Esophagus muscularis mucosa (tissue), 4 donors: Measurements from ENCODE around the gene CAMTA1. TPM values are rescaled to one million over a fixed set of nuclear protein-coding genes. Genes with fewer than 3 reads are reported as not detected.

Experiments used
- DNase-seq: peaks from one replicate; pipeline ENCODE4 v3.0.0-alpha.2; 2017; ENCODE audit errors: extremely low spot score
- H3K27ac ChIP-seq, 4 donors: fragments of 200-600 bp; sonication (generic); replicated peaks in 1 of 4; 1 replicate in 3 of 4; 2 replicates in 1 of 4; pipeline ENCODE4 v1.5.1; 2016 to 2019; ENCODE audit warnings: mild to moderate bottlenecking in 1 of 4
- H3K27me3 ChIP-seq, 4 donors: fragments of 200-600 bp; sonication (generic); one replicate each; pipeline versions ENCODE4 v1.5.1 to v1.6.0; 2016 to 2019
- H3K36me3 ChIP-seq, 4 donors: fragments of 200-600 bp; sonication (generic); one replicate each; pipeline ENCODE4 v1.5.1; 2016 to 2019
- H3K4me1 ChIP-seq, 4 donors: fragments of 200-600 bp; sonication (generic); one replicate each; pipeline ENCODE4 v1.5.1; 2016 to 2019
- H3K4me3 ChIP-seq, 4 donors: fragments of 200-600 bp; sonication (generic); 1 replicate in 2 of 4; 2 replicates in 2 of 4; pipeline ENCODE4 v1.5.1; 2016 to 2019; ENCODE audit warnings: mild to moderate bottlenecking in 4 of 4, moderate library complexity in 1 of 4
- H3K9me3 ChIP-seq, 4 donors: fragments of 200-600 bp; sonication (generic); 1 replicate in 3 of 4; 2 replicates in 1 of 4; pipeline ENCODE4 v1.5.1; 2016 to 2019
- CTCF ChIP-seq, 3 experiments: fragments of 200-600 bp in 2 of 3; fragments of 450-650 bp in 1 of 3; sonication (generic) in 2 of 3; IDR thresholded peaks; one replicate each; pipeline ENCODE4 v1.5.1; 2017 to 2019; ENCODE audit warnings: antibody characterized with exemption in 3 of 3, mild to moderate bottlenecking in 2 of 3, moderate library complexity in 1 of 3
- EP300 ChIP-seq: sonication (generic); formaldehyde crosslinking; IDR thresholded peaks from one replicate; pipeline ENCODE4 v1.6.1; 2017; ENCODE audit warnings: antibody characterized with exemption
- POLR2A ChIP-seq: fragments of 450-650 bp; IDR thresholded peaks from one replicate; pipeline ENCODE4 v1.6.1; 2017; ENCODE audit warnings: antibody characterized with exemption, moderate library complexity, mild to moderate bottlenecking, low read depth
- POLR2AphosphoS5 ChIP-seq, 2 donors: sonication (generic); formaldehyde crosslinking; IDR thresholded peaks; one replicate each; pipeline ENCODE4 v1.6.1; 2017; ENCODE audit warnings: antibody characterized with exemption in 2 of 2
- WGBS: methylation state at CpG from one replicate; pipeline ENCODE4 v1.1.5; 2018; 5-methylcytosine and 5-hydroxymethylcytosine counted together
- intact Hi-C: fragments of 100-400 bp; cut with DNase I; formaldehyde crosslinking; loops from one replicate; pipeline ENCODE4 v1.15.1; 2023
- total RNA-seq, 4 donors: library from RNA; depleted of rRNA; stranded (reverse); fragments of >200 nt; gene quantifications; one replicate each; pipeline versions ENCODE4 v1.1.0 to v1.2.1, GENCODE V29; 2016

CAMTA1 gene
- total RNA-seq, 4 donors from 2014 or later = 109 to 226 (median 139) TPM

GRCh38 chr1:7402548-7402850 lies 617.2 kb downstream of the CAMTA1 start:
- Histone ChIP-seq H3K4me3 (no peak overlapping the region), H3K27ac (no peak overlapping the region), H3K4me1 (peaks cover 0 to 10% (median 4%) of the 10 kb centered on the region in 4 donors), H3K36me3 (no peaks in the 10 kb centered on the region), H3K9me3 (peaks cover 0 to 12% (median 0%) of the 10 kb centered on the region in 4 donors), H3K27me3 (no peaks in the 10 kb centered on the region)
- WGBS = 92% methylated on average over 2 of the region's 2 CpGs
- DNase-seq = peak; percentile 75
- no peak for TF ChIP-seq POLR2A
- TF ChIP-seq EP300 = no peak
- no peak for TF ChIP-seq POLR2AphosphoS5 (IDR thresholded peaks at IDR 0.05)
- TF ChIP-seq CTCF (IDR thresholded peaks at IDR 0.05) = no peak
- intact Hi-C loops = no loop called here

DNA sequence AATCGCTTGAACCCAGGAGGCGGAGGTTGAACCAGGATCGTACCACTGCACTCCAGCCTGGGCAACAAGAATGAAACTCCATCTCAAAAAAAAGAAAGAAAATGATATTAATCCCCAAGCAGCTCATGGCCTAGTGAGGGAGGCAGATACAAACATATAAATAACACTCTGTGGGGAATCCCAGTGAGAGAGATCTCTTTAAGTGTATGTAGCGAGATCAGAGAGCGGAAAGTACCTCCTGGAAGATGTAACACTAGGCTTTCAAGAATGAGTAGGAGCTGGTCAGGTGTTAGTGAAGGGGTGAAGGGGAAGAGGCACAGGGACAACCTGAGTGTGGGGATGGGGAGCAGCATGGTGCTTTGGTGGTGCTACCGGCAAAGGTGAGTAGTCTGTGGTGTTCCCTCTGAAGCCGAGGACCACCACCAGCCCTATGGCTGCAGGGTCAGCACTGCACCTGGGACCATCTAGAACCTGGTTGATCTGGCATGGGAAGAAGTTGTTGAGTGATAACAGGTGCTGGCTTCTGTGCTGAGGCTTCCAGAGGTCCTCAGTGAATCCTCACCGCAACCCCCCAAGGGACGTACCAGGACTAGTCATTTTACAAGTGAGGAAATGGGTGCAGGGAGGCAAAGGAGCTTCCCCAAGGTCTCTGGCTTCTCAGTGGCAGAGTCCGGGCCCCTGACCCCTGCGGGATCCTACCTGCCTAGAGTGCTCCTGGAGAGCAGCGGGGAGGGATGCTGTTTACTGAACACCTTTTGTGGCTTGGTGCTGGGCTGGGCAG lies 618.2 kb downstream of the CAMTA1 start:
- DNase-seq = no peak
- TF ChIP-seq POLR2AphosphoS5 (IDR thresholded peaks at IDR 0.05) = no peak
- no peak for TF ChIP-seq CTCF (IDR thresholded peaks at IDR 0.05)
- no peak for TF ChIP-seq EP300
- no peak for TF ChIP-seq POLR2A
- H3K4me1 ChIP-seq = peaks cover 0 to 10% (median 4%) of the 10 kb centered on the region in 4 donors
- WGBS = 98% methylated on average over 10 of the region's 12 CpGs
- no peaks in the 10 kb centered on the region for H3K27me3 ChIP-seq
- H3K36me3 ChIP-seq = no peaks in the 10 kb centered on the region
- H3K27ac ChIP-seq = no peak overlapping the region
- intact Hi-C loops = no loop called here
- H3K4me3 ChIP-seq = no peak overlapping the region
- peaks cover 0 to 12% (median 0%) of the 10 kb centered on the region in 4 donors for H3K9me3 ChIP-seq

- Histone ChIP-seq H3K9me3 (peaks cover 0 to 8% (median 0%) of the 10 kb centered on the region in 4 donors), H3K36me3 (no peaks in the 10 kb centered on the region), H3K4me3 (no peak overlapping the region), H3K27ac (no peak overlapping the region), H3K27me3 (no peaks in the 10 kb centered on the region), H3K4me1 (peaks cover 0 to 10% (median 4%) of the 10 kb centered on the region in 4 donors)
- 89% methylated on average over 17 of the region's 18 CpGs for WGBS
- intact Hi-C loops = no loop called here
- DNase-seq = peak; percentile 77
- TF ChIP-seq POLR2A (no peak), POLR2AphosphoS5 (IDR thresholded peaks at IDR 0.05) (no peak), EP300 (no peak), CTCF (IDR thresholded peaks at IDR 0.05) (no peak)
These were observed 618.9 kb downstream of the CAMTA1 start for GRCh38 chr1:7404046-7404742.

GRCh38 chr1:7405844-7406500 lies 620.7 kb downstream of the CAMTA1 start:
- H3K4me1 ChIP-seq = peaks cover 0 to 10% (median 4%) of the 10 kb centered on the region in 4 donors
- intact Hi-C loops = no loop called here
- no peaks in the 10 kb centered on the region for H3K9me3 ChIP-seq
- DNase-seq = peak; percentile 89
- no peak overlapping the region for H3K27ac ChIP-seq
- TF ChIP-seq CTCF (IDR thresholded peaks at IDR 0.05) (no peak), POLR2A (no peak), EP300 (no peak), POLR2AphosphoS5 (IDR thresholded peaks at IDR 0.05) (no peak)
- H3K36me3 ChIP-seq = no peaks in the 10 kb centered on the region
- no peak overlapping the region for H3K4me3 ChIP-seq
- WGBS = 98% methylated on average over 9 of the region's 9 CpGs
- H3K27me3 ChIP-seq = no peaks in the 10 kb centered on the region
